Measurements from ENCODE around the gene UBR1.
"Not testable (repeated sequence)": the region's sequence is repeated elsewhere in the genome, so short reads cannot be mapped to it uniquely, and the experiment has no call there.

Gene UBR1

GRCh38 chr15:42903388-42904324 is 202.2 kb downstream of the UBR1 start:
- no peak for DNase-seq

GRCh38 chr15:42893911-42894310 is 211.9 kb downstream of the UBR1 start:
- not testable (repeated sequence) for DNase-seq
